ENCODE data around the gene LEAP2.
"Not testable (repeated sequence)": the region's sequence is repeated elsewhere in the genome, so short reads cannot be mapped to it uniquely, and the experiment has no call there.

Gene LEAP2

DNA sequence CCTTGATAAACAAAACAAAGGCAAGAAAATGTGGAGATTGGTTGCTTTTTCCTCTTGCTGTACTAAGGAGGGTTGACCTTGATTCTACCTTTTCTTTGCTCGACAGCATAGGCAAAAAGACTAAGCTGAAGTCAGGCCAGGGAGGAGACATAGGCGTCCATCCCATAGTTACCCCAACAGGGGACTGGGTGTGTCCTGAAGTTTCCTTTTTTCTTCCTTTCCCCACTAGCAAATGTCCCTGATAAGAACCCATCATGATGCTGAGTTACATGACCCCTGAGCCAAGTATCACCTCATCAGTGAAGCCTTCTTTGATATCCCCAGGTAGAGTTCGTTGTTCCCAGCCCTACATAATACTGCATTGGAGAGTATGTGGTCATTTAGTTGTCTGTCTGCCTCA lies 33.2 kb upstream of the LEAP2 start:
- in situ Hi-C loops (cut with MboI; ENCODE audit: low sequenced_read_pairs) = no loop called here

DNA sequence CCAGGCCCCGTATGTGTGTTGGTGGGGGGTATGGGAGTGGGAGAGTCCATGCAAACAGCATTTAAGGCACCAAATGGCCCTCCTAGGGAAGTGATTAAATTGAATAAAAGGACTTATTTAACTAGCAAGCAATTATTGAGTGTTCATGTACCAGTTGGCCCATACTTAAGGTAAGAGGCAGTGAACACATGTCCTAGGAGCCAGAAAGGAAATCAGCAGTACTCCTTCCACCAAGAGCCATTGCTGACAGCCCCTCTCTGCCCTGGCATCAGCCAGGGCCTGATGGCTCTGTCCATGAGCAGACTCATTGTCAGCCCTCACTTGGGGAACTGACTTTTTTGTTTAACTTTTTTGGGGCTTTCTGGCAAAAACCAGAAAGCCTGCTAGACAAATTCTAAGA lies 32.6 kb upstream of the LEAP2 start:
- in situ Hi-C loops (cut with MboI; ENCODE audit: low sequenced_read_pairs) = no loop called here

DNA sequence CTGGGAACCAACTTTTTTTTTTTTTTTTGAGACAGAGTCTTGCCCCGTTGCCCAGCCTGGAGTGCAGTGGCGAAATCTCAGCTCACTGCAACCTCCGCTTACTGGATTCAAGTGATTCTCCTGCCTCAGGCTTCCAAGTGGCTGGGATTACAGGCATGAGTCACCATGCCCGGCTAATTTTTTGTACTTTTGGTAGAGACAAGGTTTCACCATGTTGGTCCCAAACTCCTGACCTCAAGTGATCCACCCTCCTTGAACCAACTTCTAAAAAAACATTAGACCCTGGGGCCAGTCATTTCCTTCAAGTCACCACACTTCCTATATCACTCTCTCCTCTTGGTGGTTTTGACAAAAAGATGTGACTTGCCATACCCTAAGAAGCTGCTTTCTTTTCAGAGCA lies 32.2 kb upstream of the LEAP2 start:
- in situ Hi-C loops (cut with MboI; ENCODE audit: low sequenced_read_pairs) = no loop called here

DNA sequence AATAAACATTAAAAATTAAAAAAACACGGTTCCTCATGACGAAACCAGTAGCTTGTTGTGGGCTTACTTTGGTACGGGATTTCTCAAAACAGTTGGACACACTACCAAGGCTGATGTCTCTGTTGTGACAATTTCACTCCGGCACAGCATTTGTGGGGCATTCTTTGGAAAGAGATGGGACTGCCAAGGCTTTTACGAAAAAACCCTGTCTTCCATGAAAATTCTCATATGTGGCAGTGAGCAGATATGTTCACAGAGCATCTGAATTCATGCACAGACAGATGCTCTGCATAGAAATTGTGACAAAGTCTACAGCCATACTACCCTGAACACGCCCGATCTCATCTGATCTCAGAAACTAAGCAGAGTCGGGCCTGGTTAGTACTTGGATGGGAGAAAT lies 25.2 kb upstream of the LEAP2 start:
- in situ Hi-C loops (cut with MboI; ENCODE audit: low sequenced_read_pairs) = no loop called here

DNA sequence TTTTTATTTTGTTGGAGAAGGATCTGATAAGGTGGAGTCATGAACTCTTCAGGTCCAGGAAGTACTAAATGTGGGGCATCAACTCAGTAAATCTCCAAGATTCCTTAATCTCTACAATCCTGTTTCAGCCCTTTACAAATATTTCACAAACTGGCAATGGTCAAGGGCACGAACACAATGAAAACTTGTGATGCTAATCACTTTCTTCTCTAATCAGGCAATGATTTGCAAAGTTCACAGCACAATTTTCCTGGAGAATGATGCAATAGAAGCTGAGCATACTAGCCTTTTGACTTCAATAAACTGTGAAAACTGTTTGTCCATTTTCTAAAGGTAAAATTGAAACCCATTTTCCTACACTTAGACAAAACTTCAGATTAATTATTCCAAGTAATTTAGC lies 24.1 kb upstream of the LEAP2 start:
- in situ Hi-C loops (cut with MboI; ENCODE audit: low sequenced_read_pairs) = no loop called here

- in situ Hi-C loops (cut with MboI; ENCODE audit: low sequenced_read_pairs) = no loop called here
Measured at GRCh38 chr5:132850066-132850465, 23.4 kb upstream of the LEAP2 start.

GRCh38 chr5:132853323-132853722 lies 20.1 kb upstream of the LEAP2 start:
- in situ Hi-C loops (cut with MboI; ENCODE audit: low sequenced_read_pairs) = no loop called here

- in situ Hi-C loops (cut with MboI; ENCODE audit: low sequenced_read_pairs) = no loop called here
Measured at GRCh38 chr5:132853790-132854189, 19.7 kb upstream of the LEAP2 start.

DNA sequence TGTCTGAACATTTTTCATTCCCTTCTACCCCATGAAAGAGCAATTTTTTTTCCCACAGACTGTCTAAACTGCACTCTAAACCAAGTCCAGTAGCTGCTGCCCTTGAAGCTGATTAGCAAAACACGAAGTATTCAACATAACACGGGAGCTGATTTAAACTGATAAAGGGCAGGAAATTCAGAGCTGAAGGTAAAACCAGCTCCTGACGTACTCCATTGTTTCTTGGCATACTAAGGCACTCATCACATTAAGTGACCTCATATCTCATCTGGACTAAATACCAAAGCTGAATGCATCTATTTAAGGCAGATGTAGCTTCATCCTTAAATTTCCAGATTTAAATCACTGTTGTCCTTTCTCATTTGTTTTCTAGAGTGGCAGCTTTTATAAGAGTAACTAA lies 19.2 kb upstream of the LEAP2 start:
- in situ Hi-C loops (cut with MboI; ENCODE audit: low sequenced_read_pairs) = no loop called here

DNA sequence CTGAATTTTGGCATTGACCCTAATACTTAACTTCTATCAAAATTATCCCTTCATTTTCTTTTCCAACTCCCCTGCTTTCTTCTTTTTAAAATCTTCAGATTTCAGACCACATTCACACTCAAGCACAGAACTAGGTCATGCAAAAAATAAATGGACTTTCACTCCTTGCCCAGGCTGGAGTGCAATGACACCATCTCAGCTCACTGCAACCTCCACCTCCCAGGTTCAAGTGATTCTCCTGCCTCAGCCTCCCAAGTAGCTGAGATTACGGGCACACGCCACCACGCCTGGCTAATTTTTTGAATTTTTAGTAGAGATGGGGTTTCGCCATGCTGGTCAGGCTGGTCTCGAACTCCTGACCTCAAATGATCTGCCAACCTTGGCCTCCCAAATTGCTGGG lies 18.5 kb upstream of the LEAP2 start:
- in situ Hi-C loops (cut with MboI; ENCODE audit: low sequenced_read_pairs) = not testable (repeated sequence)

DNA sequence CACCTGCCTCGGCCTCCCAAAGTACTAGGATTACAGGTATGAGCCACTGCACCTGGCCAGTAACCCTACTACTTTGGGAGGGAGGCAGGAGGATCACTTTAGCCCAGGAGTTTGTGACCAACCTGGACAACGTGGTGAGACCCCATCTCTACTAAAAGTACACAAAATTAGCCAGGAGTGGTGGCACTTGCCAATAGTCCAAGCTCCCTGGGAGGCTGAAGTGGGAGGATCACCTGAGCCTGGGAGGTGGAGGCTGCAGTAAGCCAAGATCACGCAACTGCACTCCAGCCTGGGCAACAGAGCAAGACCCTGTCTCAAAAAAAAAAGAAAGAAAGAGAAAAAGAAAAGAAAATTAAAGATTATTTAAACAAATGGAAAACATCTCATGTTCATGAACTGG lies 17.5 kb upstream of the LEAP2 start:
- in situ Hi-C loops (cut with MboI; ENCODE audit: low sequenced_read_pairs) = no loop called here

DNA sequence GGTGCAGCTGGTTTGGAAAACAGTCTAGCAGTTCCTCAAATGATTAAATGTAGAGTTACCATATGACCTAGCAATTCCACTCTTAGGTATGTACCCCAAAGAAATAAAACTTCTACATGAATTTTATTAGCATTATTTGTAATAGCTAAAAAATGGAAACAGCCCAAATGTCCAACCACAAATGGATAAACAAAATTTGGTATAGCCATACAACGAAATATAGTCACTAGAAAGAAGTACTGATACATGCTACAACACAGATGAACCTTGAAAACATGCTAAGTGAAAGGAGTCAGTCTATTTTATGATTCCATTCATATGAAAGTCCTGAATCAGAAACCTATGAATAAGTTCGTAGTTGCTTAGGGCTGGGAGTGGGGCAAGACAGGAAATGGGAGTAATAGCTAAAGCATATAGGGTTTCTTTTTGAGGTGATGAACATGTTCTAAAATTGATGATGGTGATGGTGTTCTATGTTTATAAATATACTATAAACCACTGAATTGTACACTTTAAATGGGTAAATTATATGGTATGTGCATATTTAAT lies 13.5 kb upstream of the LEAP2 start:
- in situ Hi-C loops (cut with MboI; ENCODE audit: low sequenced_read_pairs) = no loop called here

- in situ Hi-C loops (cut with MboI; ENCODE audit: low sequenced_read_pairs) = no loop called here
Measured at GRCh38 chr5:132860742-132861141, 12.7 kb upstream of the LEAP2 start.

GRCh38 chr5:132865668-132866341 lies 7.7 kb upstream of the LEAP2 start:
- in situ Hi-C loops (cut with MboI; ENCODE audit: low sequenced_read_pairs) = no loop called here

DNA sequence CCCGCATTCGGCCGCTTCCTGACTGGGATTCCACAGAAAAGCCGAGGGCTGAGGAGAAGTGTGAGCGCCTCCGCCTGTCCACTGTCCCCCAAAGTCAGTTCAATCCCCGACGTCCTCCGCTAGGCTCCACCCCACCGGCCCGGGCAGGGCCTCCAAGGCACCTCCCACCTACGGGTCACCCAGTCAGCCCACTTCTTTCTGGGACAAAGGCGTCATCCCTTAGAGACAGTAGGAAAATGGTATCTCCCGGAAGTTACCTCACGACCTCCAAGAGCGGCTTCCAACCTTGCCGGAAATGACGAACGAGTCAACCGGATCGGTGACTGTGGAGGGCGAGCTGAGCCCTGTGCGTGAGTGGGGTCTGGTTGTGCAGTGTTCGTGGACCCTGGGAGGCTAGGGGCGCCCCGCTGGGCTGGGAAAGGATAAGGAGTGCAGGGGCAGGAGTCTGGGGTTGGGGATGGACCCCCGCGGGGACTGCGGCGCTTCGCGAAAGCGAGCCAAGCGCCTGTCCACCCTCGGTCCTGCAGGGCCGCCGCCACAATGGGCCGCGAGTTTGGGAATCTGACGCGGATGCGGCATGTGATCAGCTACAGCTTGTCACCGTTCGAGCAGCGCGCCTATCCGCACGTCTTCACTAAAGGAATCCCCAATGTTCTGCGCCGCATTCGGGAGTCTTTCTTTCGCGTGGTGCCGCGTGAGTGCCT lies 7.0 kb upstream of the LEAP2 start, which contains the start of the genes GDF9 and UQCRQ:
Gene GDF9, minus strand, starts transcription at position 128 of the 704 bp plus-strand sequence. CDS start 1,936 bp downstream, outside the sequence.
Gene UQCRQ, plus strand, starts transcription at position 301 of the 704 bp plus-strand sequence. Its CDS starts 240 bp downstream, at position 541.
- in situ Hi-C loops (cut with MboI; ENCODE audit: low sequenced_read_pairs) = no loop called here

- in situ Hi-C loops (cut with MboI; ENCODE audit: low sequenced_read_pairs) = no loop called here
Measured at GRCh38 chr5:132867046-132867451, 6.4 kb upstream of the LEAP2 start.

DNA sequence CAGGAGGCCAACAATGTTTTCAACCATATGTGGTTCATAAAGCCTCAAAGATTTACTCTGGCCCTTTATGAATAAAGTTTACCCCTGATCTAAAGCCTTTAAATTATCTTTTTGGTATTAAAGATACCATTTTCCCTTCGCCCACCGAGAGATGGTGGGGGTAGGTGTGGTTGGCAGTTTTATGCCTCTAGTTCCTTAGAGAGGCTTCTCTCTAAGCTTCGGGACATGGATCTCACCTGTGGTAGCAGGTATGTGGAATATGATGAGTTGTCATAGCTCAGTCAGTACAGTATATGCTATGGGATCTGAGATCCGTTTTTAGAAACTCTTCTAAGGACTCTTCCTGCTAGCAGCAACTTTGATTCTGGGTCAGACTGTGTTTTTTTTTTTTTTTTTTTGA lies 4.7 kb upstream of the LEAP2 start:
- in situ Hi-C loops (cut with MboI; ENCODE audit: low sequenced_read_pairs) = no loop called here

DNA sequence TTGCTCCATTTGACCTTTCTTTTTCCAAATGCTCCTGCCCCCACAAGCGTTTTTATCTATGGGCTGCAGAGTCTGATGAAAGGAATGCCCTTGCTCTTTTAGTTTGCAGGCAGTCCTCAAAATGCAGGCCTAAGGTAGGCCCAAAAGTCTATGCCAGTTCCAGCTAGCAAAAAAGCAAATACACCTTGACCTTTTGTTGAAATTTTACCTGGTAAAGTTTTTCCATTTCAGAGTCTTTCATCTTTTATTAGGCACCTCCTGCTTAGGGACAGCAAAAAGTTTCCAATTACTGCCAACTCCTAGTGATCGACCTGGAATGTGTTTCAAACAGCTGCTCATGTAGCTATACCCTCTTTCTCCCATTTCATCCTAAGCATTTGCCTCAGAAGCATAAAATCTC lies 2.7 kb upstream of the LEAP2 start:
- in situ Hi-C loops (cut with MboI; ENCODE audit: low sequenced_read_pairs) = no loop called here

- in situ Hi-C loops (cut with MboI; ENCODE audit: low sequenced_read_pairs) = no loop called here
Measured at GRCh38 chr5:132871459-132872284, 1.8 kb upstream of the LEAP2 start.

DNA sequence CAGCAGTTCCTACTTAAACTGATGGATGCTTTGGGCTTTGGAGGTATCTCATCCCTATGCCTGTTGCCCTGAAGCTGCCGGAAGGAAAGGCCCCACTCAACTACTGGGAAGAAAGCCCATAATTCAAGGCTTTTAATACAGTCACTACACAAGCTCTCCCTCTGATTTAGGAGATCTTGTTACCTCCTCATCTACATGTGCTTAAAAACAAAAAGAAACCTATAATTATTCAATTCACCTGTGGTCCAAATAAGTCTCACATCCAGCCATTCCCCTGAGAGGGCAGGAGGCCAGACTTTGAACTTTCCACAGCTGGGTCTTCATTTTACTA lies 715 bp upstream of the LEAP2 start:
- in situ Hi-C loops (cut with MboI; ENCODE audit: low sequenced_read_pairs) = no loop called here

- in situ Hi-C loops (cut with MboI; ENCODE audit: low sequenced_read_pairs) = no loop called here
Measured at GRCh38 chr5:132873930-132874271, 433 bp downstream of the LEAP2 start.

All from hTERT RPE-1 (cell line).